H9 (cell line): ENCODE results near the gene G3BP1. TPM values are rescaled to one million over a fixed set of nuclear protein-coding genes. Genes with fewer than 3 reads are reported as not detected.

Experiments used
- DNase-seq: peaks from one replicate; pipeline ENCODE4 v3.0.0-alpha.2; 2017
- H2AFZ ChIP-seq: one replicate; pipeline ENCODE4 v1.6.1; 2013; ENCODE audit warnings: mild to moderate bottlenecking, low read length, control low read depth, moderate library complexity
- H2AK5ac ChIP-seq: 2 replicates; pipeline ENCODE4 v1.6.1; 2013; ENCODE audit warnings: low read length, control low read depth, mixed read lengths; ENCODE audit not compliant: insufficient read length
- H2BK120ac ChIP-seq: one replicate; pipeline ENCODE4 v1.6.1; 2013; ENCODE audit warnings: low read depth, mild to moderate bottlenecking, low read length, control low read depth, inconsistent platforms; ENCODE audit not compliant: poor library complexity, severe bottlenecking
- H2BK12ac ChIP-seq: 2 replicates; pipeline ENCODE4 v1.6.1; 2013; ENCODE audit warnings: low read length, control low read depth, mixed read lengths, low read depth; ENCODE audit not compliant: insufficient read length
- H2BK15ac ChIP-seq: 2 replicates; pipeline ENCODE4 v1.6.1; 2013; ENCODE audit warnings: low read depth, low read length, control low read depth
- H2BK20ac ChIP-seq: one replicate; pipeline ENCODE4 v1.6.1; 2013; ENCODE audit warnings: low read depth, mild to moderate bottlenecking, low read length, control low read depth, inconsistent platforms; ENCODE audit not compliant: poor library complexity, severe bottlenecking
- H2BK5ac ChIP-seq: 2 replicates; pipeline ENCODE4 v1.6.1; 2013; ENCODE audit warnings: low read length, control low read depth, mixed read lengths; ENCODE audit not compliant: insufficient read length
- H3K14ac ChIP-seq: 2 replicates; pipeline ENCODE4 v1.6.1; 2013; ENCODE audit warnings: low read length, control low read depth; ENCODE audit not compliant: insufficient read depth
- H3K18ac ChIP-seq: 2 replicates; pipeline ENCODE4 v1.6.1; 2013; ENCODE audit warnings: low read depth, mild to moderate bottlenecking, mixed read lengths, low read length, control low read depth; ENCODE audit not compliant: insufficient read length
- H3K23ac ChIP-seq: 2 replicates; pipeline ENCODE4 v1.6.1; 2013; ENCODE audit warnings: low read length, control low read depth, mixed read lengths, low read depth; ENCODE audit not compliant: insufficient read length
- H3K23me2 ChIP-seq: 2 replicates; pipeline ENCODE4 v1.6.1; 2013; ENCODE audit warnings: low read depth, mild to moderate bottlenecking, mixed read lengths, low read length, control low read depth; ENCODE audit not compliant: insufficient read length, poor library complexity, severe bottlenecking
- H3K27ac ChIP-seq: 2 replicates; pipeline ENCODE4 v1.5.1; 2013; ENCODE audit warnings: low read length, control low read depth, mixed read lengths, low read depth; ENCODE audit not compliant: insufficient read length
- H3K27me3 ChIP-seq: 2 replicates; pipeline ENCODE4 v1.6.1; 2013; ENCODE audit warnings: low read length, control low read depth, inconsistent platforms; ENCODE audit not compliant: insufficient read depth
- H3K4ac ChIP-seq: 2 replicates; pipeline ENCODE4 v1.6.1; 2013; ENCODE audit warnings: low read depth, mild to moderate bottlenecking, control low read depth, inconsistent platforms, low read length, moderate library complexity
- H3K4me1 ChIP-seq: 2 replicates; pipeline ENCODE4 v1.6.1; 2013; ENCODE audit warnings: low read length, control low read depth, inconsistent platforms; ENCODE audit not compliant: insufficient read depth
- H3K4me2 ChIP-seq: 2 replicates; pipeline ENCODE4 v1.6.1; 2013; ENCODE audit warnings: low read length, control low read depth, mixed read lengths; ENCODE audit not compliant: insufficient read length, insufficient read depth
- H3K56ac ChIP-seq: 2 replicates; pipeline ENCODE4 v1.6.1; 2013; ENCODE audit warnings: low read depth, mild to moderate bottlenecking, mixed read lengths, low read length, control low read depth; ENCODE audit not compliant: insufficient read length
- H3K79me1 ChIP-seq: 2 replicates; pipeline ENCODE4 v1.6.1; 2013; ENCODE audit warnings: low read depth, mild to moderate bottlenecking, moderate library complexity, low read length, control low read depth, inconsistent platforms; ENCODE audit not compliant: insufficient read depth, poor library complexity, severe bottlenecking
- H3K79me2 ChIP-seq: 2 replicates; pipeline ENCODE4 v1.6.1; 2013; ENCODE audit warnings: low read length, control low read depth, inconsistent platforms; ENCODE audit not compliant: insufficient read depth
- H3K9ac ChIP-seq: 2 replicates; pipeline ENCODE4 v1.6.1; 2013; ENCODE audit warnings: low read length, control low read depth, mixed read lengths; ENCODE audit not compliant: insufficient read length; ENCODE audit errors: extremely low read depth
- H3K9me3 ChIP-seq: one replicate; pipeline ENCODE4 v1.6.1; 2013; ENCODE audit warnings: low read depth, low read length, inconsistent platforms; ENCODE audit not compliant: control insufficient read depth
- H3T11ph ChIP-seq: one replicate; pipeline ENCODE4 v1.6.1; 2013; ENCODE audit warnings: mild to moderate bottlenecking, low read length, control low read depth, inconsistent platforms
- H4K20me1 ChIP-seq: one replicate; pipeline ENCODE4 v1.6.1; 2013; ENCODE audit not compliant: control insufficient read depth, insufficient read length, insufficient read depth
- H4K5ac ChIP-seq: 2 replicates; pipeline ENCODE4 v1.6.1; 2013; ENCODE audit warnings: low read depth, mild to moderate bottlenecking, mixed read lengths, low read length, control low read depth; ENCODE audit not compliant: insufficient read length
- H4K8ac ChIP-seq: replicated peaks from 2 replicates; pipeline ENCODE4 v1.6.1; 2013; ENCODE audit warnings: low read length, control low read depth, mixed read lengths, low read depth; ENCODE audit not compliant: insufficient read length
- H4K91ac ChIP-seq: 2 replicates; pipeline ENCODE4 v1.6.1; 2013; ENCODE audit warnings: low read depth, mild to moderate bottlenecking, moderate library complexity, mixed read lengths, low read length, control low read depth; ENCODE audit not compliant: insufficient read length
- H3K27ac Mint-ChIP-seq, 3 experiments: 2 replicates in 2 of 3; 3 replicates in 1 of 3; pipeline ENCODE4 v1.8.0; 2020 to 2021; ENCODE audit warnings: mixed read lengths in 3 of 3, mild to moderate bottlenecking in 1 of 3, moderate library complexity in 1 of 3
- H3K27me3 Mint-ChIP-seq: 2 replicates; pipeline ENCODE4 v1.8.0; 2021; ENCODE audit warnings: low read depth, mild to moderate bottlenecking, moderate library complexity, mixed read lengths
- H3K36me3 Mint-ChIP-seq, 3 experiments: 2 replicates in 2 of 3; 3 replicates in 1 of 3; pipeline ENCODE4 v1.8.0; 2020 to 2021; ENCODE audit warnings: low read depth in 3 of 3, mixed read lengths in 3 of 3; ENCODE audit not compliant: insufficient read depth in 1 of 3
- H3K4me1 Mint-ChIP-seq, 2 experiments: 2 replicates each; pipeline ENCODE4 v1.8.0; 2020; ENCODE audit warnings: mixed read lengths in 2 of 2
- H3K4me3 Mint-ChIP-seq, 2 experiments: 2 replicates in 1 of 2; 3 replicates in 1 of 2; pipeline ENCODE4 v1.8.0; 2020 to 2021; ENCODE audit warnings: mild to moderate bottlenecking in 2 of 2, mixed read lengths in 2 of 2, moderate library complexity in 1 of 2
- H3K9me3 Mint-ChIP-seq, 2 experiments: 2 replicates in 1 of 2; 3 replicates in 1 of 2; pipeline ENCODE4 v1.8.0; 2020; ENCODE audit warnings: mild to moderate bottlenecking in 2 of 2, mixed read lengths in 2 of 2, moderate library complexity in 1 of 2
- CTCF ChIP-seq: fragments of 200-600 bp; sonication (generic); conservative IDR thresholded peaks from 3 replicates; pipeline ENCODE4 v1.8.0; 2021; ENCODE audit warnings: antibody characterized with exemption, mild to moderate bottlenecking
- WGBS: extraction: QIAGEN DNeasy Blood & Tissue Kit; methylation state at CpG from one replicate; pipeline ENCODE4 v1.1.7; 2013; ENCODE audit warnings: missing lambda C conversion rate, low lambda C conversion rate, mixed read lengths; ENCODE audit not compliant: insufficient read length; ENCODE audit errors: extremely low coverage; 5-methylcytosine and 5-hydroxymethylcytosine counted together
- total RNA-seq: library from RNA; stranded (reverse); gene quantifications from 2 replicates; pipeline ENCODE4 v1.2.1, GENCODE V29; 2021

G3BP1 gene
- total RNA-seq, 1 experiment from 2014 or later = 439 TPM

DNA sequence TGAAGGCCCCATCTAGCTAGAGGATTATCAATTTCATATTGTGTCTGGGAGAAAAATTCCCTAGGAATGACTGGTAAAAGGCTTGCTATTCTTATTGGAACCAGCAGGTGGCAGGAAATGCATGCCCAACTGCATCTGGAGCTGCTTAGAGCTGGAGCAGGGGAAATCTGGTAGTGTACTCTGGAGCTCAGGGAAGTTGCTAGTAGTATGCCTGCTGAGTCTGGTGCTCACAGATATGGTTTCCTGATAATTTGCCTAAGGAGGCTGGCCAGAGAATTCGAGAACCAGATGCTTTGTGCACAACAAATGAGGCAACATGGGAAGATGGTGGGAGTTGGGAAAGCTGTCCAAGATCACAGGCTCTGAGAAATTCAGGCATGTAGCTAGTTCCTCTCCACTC, 53.7 kb downstream of the G3BP1 start:
- Histone ChIP-seq H3K18ac (no peak overlapping the region), H3K4ac (no peak overlapping the region), H3K79me2 (no peaks in the 10 kb centered on the region), H2BK120ac (no peak overlapping the region), H3K4me2 (no peak overlapping the region), H3K79me1 (no peaks in the 10 kb centered on the region), H2BK12ac (no peak overlapping the region), H3K4me1 (no peaks in the 10 kb centered on the region), H3K23ac (no peak overlapping the region), H2BK5ac (no peak overlapping the region), H4K20me1 (no peaks in the 10 kb centered on the region), H3K23me2 (no peaks in the 10 kb centered on the region), H2AFZ (no peak overlapping the region), H3K9me3 (no peaks in the 10 kb centered on the region), H2BK20ac (no peak overlapping the region), H3T11ph (no peak overlapping the region), H3K27me3 (no peaks in the 10 kb centered on the region; the same call in 1 of the 2 replicates), H4K8ac (no peak overlapping the region), H3K14ac (no peak overlapping the region), H2BK15ac (no peak overlapping the region), H4K91ac (no peak overlapping the region), H3K56ac (no peak overlapping the region), H3K27ac (no peak overlapping the region), H2AK5ac (no peak overlapping the region), H4K5ac (no peak overlapping the region), H3K9ac (no peak overlapping the region)
- H3K9me3 Mint-ChIP-seq = peaks cover 4 to 5% of the 10 kb centered on the region in 2 experiments; a peak in 4 of 5 replicates
- H3K36me3 Mint-ChIP-seq = peaks cover 15 to 27% (median 26%) of the 10 kb centered on the region in 3 experiments; a peak in 5 of 7 replicates
- no peaks in the 10 kb centered on the region for H3K27me3 Mint-ChIP-seq
- TF ChIP-seq CTCF = peak; percentile 93
- WGBS = no CpG with 5 or more reads among the region's 1 CpG
- peaks cover 2% of the 10 kb centered on the region in 2 experiments for H3K4me1 Mint-ChIP-seq
- DNase-seq = peak; percentile 54
- no peak overlapping the region for H3K4me3 Mint-ChIP-seq
- no peak overlapping the region for H3K27ac Mint-ChIP-seq
